Kidney glomerular epithelial cell (primary cell): Measurements from ENCODE around the gene RFX4.
"Not testable (repeated sequence)": the region's sequence is repeated elsewhere in the genome, so short reads cannot be mapped to it uniquely, and the experiment has no call there.

Source experiments
- DNase-seq: peaks from one replicate; lab custom pipeline; 2025; lab: John Stamatoyannopoulos, UW

The RFX4 gene

GRCh38 chr12:106692033-106692432 lies 109.2 kb downstream of the RFX4 start:
- DNase-seq, result not testable (repeated sequence)

DNA sequence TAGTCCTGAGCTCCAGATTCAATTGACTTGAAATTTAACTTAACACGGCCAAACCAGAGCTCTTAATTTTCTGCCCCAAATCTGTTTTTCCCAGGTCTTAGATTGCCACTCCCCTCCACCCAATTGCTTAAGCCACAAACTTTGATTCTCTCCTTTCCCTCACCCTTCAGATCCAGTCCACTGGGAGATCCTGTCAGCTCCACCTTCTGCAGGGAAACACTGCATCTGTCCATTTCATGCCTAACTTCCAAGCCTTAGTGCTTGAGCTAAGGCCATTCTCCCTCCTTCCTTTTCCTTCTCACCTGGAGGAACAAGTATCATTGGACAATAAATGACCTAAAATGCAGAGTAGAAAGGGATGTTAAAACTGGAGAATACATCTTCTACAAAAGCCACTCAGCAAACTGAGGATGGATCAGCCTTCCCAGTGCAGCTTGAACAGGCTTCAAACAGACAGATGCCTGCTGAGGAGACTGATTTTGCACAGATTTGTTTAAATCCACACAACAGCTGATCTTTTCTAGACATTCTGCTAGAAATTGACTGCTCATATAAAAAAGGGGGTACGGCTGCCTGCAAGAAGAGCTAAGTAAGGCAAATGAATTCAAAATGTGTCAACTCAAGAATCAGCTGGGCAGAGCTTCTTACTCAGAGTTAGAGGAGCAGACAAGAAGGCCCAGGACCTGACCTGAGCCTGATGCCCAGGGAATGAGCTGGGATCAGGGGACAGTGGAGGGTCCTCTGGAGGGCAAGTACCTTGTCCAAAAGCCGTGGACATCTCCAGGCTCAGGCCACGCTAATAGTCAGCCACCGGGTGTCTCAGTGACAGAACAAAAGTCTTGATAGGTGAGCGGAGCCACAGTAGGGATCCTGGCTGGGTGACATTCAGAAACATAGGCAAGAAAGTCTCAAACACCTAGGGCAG lies 110.4 kb downstream of the RFX4 start:
- DNase-seq, result no peak

DNA sequence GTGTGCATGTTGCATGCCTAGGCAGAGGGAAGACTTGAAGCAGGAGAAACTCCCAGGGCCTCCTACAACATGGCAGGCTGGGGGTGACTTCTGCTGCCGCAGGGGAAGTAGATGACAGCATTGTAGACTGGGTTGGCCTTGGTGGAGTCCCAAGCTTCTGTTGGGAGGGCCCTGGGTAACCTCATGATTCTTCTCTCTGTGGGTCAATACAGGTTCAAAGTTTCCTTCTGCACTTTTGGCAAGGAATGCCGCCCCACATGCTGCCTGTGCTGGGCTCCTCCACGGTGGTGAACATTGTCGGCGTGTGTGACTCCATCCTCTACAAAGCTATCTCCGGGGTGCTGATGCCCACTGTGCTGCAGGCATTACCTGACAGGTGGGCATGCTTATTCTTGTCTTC lies 113.3 kb downstream of the RFX4 start:
- DNase-seq, result no peak

DNA sequence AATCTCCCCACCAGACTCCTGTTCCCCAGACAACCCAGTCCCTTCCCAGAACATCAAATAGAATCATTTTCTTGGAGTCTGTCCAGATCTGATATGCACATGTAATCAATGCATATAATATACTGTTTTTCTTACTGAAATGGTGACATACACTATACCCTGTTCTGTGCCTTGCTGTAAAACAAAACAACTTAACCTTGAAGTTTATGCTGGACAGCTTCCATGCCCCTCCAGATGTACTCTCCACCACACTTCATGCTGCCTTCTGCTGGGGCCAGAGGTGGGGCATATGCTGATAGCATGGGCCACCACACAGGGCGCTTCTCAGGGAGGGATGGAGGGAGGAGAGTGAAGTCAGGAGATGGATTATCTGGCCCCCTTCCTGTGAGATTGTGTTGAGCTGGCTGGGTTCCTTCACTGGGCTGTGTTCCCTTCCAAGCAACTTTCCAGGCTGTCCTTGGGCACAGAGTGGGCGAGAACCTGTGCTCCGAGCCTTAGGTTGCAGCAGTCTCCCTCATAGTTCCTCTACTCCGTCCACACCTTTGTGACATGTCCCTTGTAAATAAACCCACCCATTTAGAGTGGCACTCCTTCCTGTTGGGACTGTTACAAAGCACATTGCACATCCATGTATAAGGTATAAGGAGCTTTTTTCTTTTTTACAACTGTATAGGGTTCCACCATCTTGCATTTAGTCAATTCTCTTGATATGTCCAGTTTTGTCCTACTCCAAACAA lies 114.0 kb downstream of the RFX4 start:
- DNase-seq, result no peak

- DNase-seq, result no peak
These were observed 121.3 kb downstream of the RFX4 start for GRCh38 chr12:106704081-106704480.

DNA sequence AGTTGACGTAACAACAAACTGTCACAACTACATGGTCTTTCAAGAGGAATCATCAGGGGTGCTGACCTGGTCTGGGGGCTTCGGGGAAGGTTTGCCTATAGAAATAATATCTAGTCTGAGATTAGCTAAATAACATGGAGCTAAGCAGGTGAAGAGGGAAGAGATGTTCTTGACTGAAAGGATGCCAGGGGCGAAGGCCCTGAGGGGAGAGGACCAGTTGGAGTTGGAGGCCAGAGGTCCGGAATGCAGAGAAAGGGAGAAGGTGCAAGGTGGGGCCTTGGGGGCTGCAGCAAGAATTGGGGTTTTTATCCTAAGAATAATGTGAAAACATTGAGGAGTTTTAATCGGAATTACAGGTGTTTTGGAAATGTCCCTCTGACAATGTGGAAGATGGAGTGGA lies 123.2 kb downstream of the RFX4 start:
- no peak for DNase-seq

DNA sequence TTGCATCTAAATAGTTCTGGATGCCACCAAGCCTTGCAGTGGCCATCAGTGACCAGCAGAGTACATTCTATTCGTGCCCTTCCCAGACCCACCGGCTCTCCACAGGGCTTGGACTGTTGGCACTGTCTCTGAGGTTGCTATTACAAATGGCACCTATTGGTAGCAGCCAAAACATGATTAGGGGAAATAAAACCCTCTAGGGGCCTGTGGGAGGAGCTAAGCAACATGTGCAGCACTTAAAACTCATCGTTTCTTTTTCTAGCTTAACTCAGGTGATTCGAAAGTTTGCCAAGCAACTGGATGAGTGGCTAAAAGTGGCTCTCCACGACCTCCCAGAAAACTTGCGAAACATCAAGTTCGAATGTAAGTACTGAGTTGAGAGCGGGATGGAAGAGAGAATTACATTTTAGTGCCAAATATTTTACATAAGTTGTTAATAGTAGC lies 126.3 kb downstream of the RFX4 start:
- no peak for DNase-seq

- no peak for DNase-seq
These were observed 127.5 kb downstream of the RFX4 start for GRCh38 chr12:106710143-106710893.

DNA sequence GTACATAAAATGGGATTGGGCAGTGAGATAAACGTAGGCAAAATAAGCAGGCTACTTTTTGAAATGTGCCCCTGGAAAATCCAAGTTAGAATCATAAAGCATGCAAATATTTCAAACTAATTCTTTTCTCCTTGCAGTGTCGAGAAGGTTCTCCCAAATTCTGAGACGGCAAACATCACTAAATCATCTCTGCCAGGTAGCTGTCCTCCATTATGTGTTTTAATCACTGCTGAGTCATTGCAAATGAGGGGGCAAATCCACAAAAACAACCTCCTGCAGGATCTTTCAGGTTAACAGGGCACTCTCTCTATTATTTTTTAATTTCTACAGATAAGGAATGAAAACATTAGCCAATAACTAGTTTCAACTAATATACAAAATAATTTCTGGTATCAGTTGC lies 128.5 kb downstream of the RFX4 start:
- no peak for DNase-seq

GRCh38 chr12:106712768-106713167 lies 130.0 kb downstream of the RFX4 start:
- no peak for DNase-seq

DNA sequence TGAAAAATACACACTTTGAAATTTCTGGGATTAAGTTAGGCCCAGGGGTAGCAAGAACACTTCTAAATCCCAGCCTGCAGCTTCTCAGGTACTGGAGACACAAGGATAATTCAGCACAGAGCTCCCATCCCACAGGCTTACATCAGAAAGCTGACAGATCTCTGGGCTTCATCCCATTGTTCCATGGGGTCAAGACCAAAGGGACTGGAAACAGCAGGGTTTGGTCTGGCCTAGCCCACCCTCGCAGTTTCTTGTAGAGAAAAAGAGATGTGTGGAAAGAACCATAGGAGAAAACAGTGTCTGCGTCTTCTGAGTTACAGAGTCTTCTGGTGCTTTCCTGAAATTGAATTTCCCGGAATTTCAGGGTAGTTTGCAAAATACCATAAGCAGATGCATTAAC lies 132.1 kb downstream of the RFX4 start:
- no peak for DNase-seq

GRCh38 chr12:106715582-106715981 lies 132.8 kb downstream of the RFX4 start:
- no peak for DNase-seq

GRCh38 chr12:106717673-106718072 lies 134.9 kb downstream of the RFX4 start:
- no peak for DNase-seq

GRCh38 chr12:106719879-106720278 lies 137.1 kb downstream of the RFX4 start:
- no peak for DNase-seq

DNA sequence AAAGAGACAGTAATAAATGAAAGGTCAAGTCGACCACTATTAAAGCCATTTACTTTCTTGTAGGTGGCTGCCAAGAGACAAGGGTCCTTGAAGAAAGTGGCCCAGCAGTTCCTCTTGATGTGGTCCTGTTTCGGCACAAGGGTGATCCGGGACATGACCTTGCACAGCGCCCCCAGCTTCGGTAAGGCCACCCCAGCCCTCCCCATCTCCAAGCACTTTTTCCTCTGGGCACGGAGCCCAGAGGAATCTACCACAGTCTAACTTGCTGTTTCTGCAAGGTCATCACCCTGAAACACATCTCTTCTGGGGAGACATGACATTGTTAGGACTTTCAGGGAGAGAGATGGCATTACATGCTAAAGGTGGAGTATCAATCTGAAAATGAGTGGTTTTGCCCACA lies 137.9 kb downstream of the RFX4 start:
- DNase-seq, result no peak

- no peak for DNase-seq
These were observed 139.1 kb downstream of the RFX4 start for GRCh38 chr12:106721915-106722314.

GRCh38 chr12:106722837-106723236 lies 140.0 kb downstream of the RFX4 start:
- no peak for DNase-seq

- no peak for DNase-seq
These were observed 140.6 kb downstream of the RFX4 start for GRCh38 chr12:106723416-106723815.

DNA sequence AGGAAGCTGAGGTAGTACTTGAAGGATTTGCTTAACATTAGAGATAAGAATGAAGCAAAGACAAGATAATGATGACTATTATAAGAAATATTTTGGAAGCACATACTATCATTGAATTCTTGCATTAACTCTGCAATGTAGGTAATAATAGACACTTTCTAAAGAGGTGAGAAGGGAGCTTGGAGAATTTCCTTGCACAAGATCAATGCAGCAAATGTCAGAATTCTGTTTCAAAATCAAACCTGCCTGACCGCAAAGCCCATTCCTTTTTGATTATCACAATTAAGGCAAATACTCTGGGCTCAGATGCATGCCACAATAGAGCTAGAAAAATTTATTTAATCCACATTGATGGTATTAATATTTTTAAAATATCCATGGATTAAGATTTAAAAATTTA lies 141.3 kb downstream of the RFX4 start:
- no peak for DNase-seq

- DNase-seq, result no peak
These were observed 142.1 kb downstream of the RFX4 start for GRCh38 chr12:106724934-106725333.

GRCh38 chr12:106726603-106727202 lies 143.9 kb downstream of the RFX4 start:
- not testable (repeated sequence) for DNase-seq

DNA sequence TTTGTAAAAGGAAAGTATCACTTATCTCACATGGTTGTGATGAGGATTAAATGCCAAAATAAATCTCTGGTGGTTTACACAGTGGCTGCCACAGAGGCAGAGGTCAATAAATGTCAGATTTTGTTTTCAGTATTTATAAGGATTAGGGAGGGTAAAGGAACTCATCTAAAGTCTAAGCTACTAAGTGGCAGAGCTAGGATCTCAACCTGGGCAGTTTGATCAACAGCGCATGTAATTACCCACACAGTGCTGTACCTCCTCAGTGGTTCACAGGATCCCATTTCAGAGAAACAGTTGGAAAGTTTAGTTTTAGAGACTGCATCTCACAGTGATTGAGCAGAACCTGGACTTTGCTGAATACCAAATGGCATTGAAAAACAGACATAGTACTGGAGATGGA lies 146.8 kb downstream of the RFX4 start:
- DNase-seq, result no peak
